ENCODE results near the gene ULBP2. TPM values are rescaled to one million over a fixed set of nuclear protein-coding genes. Genes with fewer than 3 reads are reported as not detected.
"Not testable (repeated sequence)": the region's sequence is repeated elsewhere in the genome, so short reads cannot be mapped to it uniquely, and the experiment has no call there.

The ULBP2 gene
- total RNA-seq, 1 experiment from 2014 or later, result 42.6 TPM

DNA sequence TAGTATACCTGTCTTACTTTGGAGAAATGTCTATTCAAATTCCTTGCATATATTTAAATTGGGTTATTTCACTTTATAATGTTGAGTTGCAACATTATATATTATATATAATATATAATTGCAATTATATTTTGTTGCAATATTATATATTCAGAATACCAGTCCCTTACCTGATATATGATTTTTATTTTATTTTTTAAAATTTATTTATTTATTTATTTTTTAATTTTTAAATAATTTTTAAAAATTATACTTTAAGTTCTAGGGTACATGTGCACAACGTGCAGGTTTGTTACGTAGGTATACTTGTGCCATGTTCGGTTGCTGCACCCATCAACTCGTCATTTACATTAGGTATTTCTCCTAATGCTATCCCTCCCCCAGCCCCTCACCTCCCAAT lies 14.8 kb upstream of the ULBP2 start:
- DNase-seq (ENCODE audit: low read depth), result not testable (repeated sequence)

DNA sequence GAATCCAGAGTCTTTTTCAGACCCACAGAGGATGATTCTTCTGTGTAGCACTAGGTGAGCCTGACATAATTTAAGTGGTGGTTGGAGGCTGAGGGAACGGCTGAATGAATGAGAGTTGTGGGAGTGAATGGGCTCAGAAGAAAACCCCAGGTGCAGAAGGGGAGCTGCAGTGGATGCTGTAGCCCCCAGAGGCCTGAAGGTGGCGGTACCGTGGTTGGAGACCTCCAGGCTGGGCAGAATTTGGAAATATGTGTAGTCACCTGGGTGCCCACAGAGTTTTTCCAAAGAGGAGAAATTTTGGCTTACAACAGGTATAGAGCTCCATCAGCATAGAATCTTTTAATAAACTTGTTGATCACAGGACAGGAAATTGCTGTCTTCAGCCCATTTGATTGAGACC lies 12.4 kb upstream of the ULBP2 start:
- no peak for DNase-seq (ENCODE audit: low read depth)

DNA sequence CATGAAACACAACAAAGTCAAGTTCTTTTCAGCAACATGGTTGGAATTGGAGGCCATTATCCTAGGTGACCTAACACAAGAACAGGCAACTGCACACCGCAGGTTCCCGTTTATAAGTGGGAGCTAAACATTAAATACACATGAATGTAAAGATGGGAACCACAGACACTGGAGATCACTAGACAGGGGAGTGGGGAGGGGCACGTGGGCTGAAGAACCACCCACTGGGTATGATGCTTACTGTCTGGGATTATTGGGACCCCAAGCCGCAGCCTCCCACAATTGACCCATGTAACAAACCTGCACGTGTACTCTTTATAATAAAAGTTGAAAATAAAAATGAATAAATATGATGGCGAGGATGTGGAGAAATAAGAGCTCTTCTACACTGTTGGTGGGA lies 10.3 kb upstream of the ULBP2 start:
- DNase-seq (ENCODE audit: low read depth), result no peak

DNA sequence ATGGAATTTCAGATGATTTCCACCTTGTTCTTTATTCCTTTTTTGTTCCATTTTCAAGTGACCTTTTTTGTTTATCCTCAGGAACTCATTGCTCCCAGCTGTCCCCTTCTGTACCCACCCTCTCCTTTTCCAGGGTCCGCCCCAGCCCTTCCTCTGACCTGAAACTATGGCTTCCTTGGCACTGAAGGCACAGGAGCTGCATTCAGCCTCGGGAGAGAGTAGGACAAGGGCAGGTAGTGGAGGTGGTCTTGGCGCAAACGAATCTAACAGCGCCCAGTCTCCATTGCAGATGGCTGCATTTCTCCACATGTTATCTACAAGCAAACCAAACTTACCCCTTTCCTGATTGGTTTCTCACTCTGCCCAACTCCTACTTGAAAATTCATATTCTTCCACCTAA lies 8.8 kb upstream of the ULBP2 start:
- no peak for DNase-seq (ENCODE audit: low read depth)

DNA sequence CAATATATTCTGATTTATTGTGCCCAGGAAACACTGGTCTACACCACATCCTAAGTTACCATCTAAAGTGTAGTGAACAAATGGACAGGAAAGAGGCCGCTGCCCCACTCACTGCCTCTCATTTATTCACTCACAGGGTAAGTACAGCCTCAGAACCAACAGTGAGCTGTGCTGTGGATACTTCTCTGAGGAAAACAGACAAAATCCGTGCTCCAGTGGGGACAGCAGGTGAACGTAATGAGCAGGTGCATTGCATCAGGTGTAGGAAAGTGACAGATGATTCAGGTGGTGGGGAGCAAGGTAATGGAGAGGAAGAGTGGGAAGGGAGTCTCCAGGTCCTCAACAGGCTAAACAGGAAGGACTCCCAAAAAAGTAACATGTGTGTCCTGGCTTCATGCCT lies 8.4 kb upstream of the ULBP2 start:
- DNase-seq (ENCODE audit: low read depth), result no peak

DNA sequence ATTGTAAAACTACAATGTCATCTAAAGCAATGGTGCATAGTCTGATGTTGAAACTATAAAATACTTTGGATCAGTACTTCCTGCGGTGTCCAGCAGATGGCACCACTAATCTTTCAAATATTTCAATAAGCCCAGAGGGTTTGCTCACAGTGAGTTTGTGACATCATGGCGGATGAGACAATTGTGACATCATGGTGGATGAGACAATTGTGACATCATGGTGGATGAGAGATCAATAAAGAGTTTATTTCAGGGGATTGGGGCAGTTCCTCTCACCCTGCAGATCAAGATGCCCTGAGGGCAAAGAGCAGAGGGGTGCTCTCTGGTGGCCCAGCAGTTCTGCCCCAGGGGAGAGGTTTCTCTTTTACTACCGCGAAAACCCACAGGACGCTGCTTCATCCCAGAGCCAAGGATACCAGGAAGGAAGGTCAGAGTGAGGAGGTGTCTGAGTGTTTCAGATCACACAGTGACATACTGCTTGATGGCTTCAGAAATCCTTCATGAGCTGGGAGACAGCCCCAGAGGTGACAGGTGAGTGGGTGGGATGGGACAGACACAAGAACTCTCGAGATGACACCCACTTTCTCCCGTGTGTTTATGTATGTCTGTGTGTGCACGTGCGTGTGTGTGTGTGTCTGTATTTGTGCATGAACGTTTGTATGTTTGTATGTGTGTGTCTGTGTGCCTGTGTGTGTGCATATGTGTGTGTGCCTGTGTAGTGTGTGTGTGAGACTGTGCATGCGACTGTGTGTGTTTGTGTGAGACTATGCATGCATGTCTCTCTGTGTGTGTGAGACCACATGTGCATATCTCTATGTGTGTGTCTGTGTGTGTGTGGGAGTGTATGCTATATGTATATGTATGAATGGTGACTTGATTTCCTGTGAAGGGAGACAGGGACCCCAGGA lies 7.3 kb upstream of the ULBP2 start:
- DNase-seq (ENCODE audit: low read depth), result peak; percentile 68

DNA sequence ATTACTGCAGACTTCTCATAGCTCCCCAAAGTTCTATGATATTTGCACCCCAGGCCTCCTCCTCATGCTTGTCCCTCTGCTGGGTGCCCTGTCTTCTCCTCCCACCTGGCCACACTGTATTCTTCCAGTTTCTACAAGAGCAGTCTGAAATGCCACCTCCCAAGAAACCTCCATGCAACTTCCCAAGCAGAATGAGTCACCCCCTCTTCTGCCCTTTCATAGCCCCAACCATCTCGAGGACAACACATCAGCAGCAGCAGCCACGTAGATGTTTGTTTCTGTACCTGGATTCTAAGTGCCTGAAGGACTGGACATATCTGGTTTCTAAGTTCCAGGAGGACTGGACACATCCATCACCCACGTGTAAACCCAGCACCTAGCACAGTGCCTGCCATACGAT lies 6.6 kb upstream of the ULBP2 start:
- DNase-seq (ENCODE audit: low read depth), result no peak

DNA sequence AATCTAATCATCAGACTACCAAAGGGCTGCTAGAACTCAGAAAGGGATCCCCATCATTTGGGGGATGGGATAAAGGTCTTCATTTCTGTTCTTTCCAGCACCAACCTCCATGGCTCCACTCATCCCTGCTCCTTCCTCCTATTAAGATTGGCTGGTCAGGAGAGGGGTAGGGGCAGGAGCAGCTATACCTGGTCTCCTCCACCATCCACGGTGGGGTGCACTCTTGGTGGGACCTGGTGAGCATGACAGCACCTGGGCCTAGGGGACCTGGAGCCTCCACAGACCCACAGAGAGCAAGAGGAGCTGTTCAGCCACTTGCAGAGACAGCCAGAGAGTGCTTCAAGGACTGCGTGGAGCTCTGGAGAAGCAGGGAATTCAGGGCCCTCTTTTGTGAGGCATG lies 6.1 kb upstream of the ULBP2 start:
- no peak for DNase-seq (ENCODE audit: low read depth)

DNA sequence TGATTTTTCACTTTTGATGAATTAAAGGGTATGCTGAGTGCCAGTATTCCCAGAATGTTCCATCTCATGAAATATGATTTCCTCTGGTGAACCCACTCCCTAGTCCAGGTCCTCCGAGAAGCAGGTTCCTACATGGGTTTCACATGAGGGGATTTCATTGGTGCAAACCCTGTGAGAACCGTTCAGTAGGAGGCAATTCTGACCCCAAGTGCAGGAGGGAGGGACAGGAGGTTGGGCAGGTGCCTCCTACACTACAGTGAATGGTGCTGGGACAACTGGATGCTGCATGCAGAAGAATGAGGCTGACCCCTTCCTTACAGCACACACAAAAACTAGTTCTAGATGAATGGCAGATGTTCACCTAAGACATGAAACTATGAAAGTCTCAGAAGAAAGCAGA lies 5.1 kb upstream of the ULBP2 start:
- no peak for DNase-seq (ENCODE audit: low read depth)

DNA sequence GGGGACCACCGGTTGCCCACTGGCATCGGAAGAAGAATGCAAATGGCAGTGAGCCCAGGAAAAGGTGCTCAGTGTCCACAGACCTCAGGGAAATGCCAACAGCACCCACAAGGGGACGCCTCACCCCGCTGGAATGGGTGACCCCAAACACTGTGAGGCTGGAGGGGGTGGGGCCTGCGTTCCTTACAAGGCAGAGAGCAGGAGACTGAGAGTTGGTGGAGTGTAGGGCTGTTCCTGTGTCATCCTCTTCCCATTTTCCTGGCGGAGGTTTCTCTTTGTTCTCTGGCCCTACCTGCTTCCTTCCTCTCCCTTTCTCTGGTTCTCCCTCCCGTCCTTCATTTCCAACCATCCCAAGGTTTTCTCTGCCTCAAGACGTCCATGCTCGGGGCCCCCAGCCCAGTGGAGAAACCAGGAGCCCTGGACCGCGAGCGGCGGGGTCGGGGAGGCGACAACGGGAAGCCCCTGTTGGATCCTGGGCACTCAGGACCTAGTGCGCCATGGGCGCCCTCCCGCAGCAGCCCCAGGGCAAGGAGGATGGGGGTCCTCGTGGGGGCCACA lies 3.7 kb upstream of the ULBP2 start:
- not testable (repeated sequence) for DNase-seq (ENCODE audit: low read depth)

DNA sequence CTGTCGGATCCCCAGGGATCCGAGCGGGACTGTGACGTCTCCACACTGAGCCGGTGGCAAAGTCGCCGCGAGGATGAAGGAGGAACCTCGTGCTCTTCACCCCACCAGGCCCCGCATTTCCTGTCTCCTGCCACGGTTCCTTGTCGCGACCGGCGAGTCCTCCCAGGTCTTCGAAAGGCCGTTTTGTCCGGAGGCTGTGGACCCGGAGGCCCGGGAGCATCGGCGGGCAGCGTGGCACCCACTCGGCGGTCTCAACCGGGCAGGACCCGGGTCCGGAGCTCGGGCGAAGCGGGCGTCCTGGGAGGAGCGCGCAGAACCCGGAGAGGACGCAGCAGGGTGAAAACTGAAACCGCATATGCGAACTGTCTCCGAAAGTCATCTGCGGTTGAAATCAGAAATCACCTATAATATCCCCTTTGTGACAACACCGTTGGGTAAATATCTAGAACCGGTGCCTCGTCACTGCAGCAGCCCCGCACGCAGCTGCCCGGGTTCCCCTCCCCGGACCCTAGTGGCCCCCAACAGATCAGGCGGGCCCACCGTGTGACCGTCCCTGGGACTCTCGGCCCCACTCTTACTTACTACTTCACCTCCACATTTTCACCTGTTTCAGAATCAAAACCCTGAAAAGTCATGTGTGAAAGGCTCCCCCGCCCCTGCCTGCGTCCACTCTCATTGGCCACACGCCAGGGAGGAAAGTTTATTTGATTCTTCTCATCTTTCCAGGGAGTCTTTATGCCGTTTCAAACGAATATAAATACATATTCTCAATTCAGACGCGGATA lies 3.1 kb upstream of the ULBP2 start:
- DNase-seq (ENCODE audit: low read depth), result peak; percentile 68

DNA sequence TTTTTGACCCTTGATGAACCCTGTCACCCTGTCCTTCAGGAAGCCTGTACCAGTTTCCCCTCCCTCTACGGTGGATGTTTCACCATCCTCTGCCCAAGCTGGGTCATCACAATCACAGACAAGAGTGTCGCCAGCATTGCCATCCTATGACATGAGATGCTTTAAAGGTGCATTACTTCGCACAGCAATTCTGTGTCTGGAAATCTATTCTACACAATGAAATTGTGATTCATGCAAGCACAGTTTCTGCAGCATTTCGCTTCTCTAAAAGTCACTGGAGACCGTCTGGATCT lies 2.5 kb upstream of the ULBP2 start:
- no peak for DNase-seq (ENCODE audit: low read depth)

DNA sequence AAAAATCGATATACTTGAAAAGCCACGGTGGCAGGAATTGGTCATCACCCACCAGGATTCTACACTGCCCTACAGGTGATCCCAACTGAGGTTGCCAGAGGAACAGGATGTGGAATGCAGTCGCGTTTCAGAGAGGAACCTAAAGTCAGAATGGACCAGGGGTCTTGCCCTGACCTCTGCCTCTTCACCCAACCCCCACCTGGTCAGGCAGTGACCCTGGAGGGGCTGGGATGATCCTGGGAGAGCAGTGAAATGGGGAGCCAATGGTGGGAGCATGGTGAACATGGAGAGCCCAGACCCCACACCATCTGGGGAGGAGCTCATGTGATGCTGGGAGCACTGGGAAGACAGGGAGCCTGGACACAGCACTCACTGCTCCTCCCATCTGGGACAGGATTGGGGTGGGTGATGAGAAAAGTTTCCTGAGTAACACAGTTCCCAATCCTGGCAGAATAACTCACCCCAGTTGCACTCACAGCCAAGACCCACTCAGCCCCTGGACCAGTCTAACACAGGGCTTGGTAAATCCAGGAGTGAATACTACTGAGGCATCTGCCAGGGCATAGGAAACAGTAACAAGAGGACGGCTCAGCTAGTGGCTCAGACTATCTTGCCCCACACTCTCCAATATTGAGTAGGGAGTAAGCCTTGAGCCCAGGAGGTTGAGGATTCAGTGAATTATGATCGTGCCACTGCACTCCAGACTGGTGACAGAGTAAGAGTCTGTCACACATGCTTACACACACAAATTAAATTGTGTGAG lies 1.7 kb upstream of the ULBP2 start:
- DNase-seq (ENCODE audit: low read depth), result no peak

DNA sequence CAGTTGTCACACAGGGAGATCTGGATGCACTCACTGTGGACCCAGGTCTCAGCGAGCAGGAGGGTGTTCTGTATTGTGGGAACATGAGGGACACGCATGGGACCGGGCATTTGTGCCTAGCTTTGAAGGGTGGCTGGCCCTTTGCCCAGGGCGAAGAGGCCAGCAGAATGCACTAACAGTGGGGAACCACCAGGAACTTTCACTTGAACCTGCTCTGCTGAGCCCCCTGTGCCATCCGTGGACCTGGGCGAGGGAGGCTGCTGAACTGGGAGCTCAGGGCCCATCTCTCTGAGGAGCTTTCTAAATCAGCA lies 1.2 kb upstream of the ULBP2 start:
- DNase-seq (ENCODE audit: low read depth), result no peak

DNA sequence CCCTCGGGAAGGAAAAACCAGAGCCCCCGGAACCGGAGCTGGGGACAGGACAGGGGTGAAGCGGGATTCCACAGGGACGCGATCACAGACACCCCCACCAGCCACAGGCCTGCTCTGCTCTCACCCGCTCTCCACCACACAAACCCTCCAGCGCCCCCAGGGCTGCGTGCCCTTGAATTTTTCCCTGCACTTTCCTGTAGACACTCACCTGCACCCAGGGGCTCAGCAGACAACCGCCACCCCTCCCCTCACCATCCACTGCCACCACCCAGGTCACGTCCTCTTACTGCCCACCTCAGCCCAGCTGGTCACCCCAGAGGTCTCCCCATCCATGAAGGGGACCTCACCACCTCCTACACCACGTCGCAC lies 631 bp downstream of the ULBP2 start:
- no peak for DNase-seq (ENCODE audit: low read depth)

DNA sequence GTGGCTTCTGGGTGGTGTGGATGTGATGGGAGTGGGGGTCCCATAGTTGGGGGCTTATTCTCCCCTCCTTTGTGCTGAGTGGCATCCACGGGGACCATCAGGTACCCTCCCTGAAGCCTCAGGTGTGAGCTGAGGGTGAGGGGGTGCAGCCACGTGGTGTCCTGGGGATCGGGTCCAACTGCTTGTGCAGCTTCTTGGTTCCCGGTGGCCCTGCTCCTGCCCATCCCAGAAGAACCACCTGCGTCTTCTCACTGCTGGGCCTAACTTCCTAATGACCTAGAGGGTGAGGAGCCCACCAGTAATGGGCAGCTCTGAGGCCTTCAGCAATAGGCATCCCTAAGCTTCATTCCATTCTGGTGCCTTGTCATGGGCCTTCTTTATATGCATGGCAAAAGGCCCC lies 1.5 kb downstream of the ULBP2 start:
- DNase-seq (ENCODE audit: low read depth), result not testable (repeated sequence)

DNA sequence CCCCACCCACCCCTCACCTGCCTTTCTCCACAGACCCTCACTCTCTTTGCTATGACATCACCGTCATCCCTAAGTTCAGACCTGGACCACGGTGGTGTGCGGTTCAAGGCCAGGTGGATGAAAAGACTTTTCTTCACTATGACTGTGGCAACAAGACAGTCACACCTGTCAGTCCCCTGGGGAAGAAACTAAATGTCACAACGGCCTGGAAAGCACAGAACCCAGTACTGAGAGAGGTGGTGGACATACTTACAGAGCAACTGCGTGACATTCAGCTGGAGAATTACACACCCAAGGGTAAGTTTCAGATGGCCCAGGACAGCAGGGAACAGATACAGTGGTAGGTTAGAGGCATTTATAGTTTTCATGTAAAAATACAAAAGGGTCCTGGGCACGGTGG lies 3.5 kb downstream of the ULBP2 start:
- DNase-seq (ENCODE audit: low read depth), result not testable (repeated sequence)

DNA sequence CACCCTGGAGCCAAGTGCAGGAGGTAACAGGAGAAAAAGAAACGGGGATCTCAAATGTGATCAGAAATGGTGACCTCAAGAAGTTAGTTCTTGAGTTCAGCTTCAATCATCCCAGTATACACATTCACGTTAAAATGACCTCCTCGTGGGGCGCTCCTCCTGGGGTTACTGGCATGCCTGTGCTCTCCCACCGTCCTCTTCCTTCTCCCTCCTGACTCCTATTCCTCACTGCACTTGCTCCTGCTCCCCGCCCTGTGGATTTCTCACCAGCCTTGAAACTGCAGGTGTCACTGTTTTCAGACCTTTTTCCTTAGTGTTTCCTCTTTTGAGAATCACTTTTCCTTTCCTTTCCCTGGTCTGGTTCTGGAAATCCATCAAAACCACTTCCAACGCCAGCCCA lies 4.8 kb downstream of the ULBP2 start:
- not testable (repeated sequence) for DNase-seq (ENCODE audit: low read depth)

DNA sequence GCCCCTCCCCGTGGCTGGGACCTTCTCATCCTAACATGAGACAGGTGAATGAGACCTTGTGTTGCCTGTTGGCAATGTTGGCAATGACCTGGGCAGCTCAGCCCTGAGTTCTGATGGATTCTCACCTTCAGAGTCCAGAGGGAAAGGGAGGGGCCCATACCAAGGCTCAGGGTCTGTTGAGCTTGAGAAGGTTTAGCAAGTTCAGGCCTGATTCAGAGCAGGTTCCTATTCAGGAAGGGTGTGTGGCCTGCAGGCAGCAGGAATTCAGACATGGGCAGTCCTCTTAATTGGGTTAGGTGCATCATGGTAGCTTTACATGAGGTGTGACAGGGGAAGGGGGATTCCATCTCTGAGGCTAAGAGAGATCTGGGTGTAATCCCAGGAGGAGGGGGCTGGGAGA lies 5.7 kb downstream of the ULBP2 start:
- not testable (repeated sequence) for DNase-seq (ENCODE audit: low read depth)

DNA sequence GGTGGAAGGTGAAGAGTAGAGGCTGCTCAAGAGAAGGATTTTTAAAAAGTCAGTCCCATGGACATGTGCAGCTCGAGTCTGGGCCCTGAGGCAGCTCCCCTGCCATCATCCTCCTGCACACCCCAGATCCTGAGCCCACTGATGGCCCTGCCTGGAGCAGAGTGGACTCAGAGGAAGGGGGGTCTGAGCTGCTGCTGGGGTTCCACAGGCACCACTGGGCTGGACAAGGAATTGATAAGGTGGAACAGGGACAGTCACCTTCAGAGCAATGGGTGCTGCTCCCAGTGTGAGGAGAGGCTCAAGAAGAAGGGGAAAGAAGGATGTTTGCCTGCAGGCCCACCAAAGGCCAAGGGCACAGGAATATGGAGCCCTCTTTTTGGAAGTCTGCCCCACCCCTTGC lies 6.2 kb downstream of the ULBP2 start:
- DNase-seq (ENCODE audit: low read depth), result no peak

DNA sequence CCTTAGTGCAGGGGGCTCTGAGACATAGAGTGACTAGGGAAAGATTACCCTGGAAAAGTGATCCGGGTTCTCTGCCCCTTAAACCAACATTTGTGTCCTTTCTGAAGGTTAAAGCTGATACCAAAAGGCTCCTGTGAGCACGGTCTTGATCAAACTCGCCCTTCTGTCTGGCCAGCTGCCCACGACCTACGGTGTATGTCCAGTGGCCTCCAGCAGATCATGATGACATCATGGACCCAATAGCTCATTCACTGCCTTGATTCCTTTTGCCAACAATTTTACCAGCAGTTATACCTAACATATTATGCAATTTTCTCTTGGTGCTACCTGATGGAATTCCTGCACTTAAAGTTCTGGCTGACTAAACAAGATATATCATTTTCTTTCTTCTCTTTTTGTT lies 6.8 kb downstream of the ULBP2 start:
- no peak for DNase-seq (ENCODE audit: low read depth)

DNA sequence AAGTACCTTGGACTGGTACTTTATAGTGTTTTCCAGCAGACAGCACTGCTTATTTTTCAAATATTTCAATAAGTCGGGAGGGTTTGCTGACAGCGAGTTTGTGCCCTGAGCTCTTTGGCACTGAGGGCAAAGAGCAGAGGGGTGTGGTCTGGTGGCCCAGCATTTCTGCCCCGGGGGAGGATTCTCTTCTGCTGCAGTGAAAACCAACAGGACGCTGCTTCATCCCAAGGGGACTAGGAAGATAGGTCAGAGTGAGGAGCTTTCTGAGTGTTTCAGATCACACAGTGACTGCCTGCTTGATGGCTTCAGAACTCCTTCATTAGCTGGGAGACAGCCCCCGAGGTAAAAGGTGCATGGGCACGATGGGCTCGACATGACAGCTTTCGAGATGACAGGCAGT lies 8.6 kb downstream of the ULBP2 start:
- DNase-seq (ENCODE audit: low read depth), result no peak

DNA sequence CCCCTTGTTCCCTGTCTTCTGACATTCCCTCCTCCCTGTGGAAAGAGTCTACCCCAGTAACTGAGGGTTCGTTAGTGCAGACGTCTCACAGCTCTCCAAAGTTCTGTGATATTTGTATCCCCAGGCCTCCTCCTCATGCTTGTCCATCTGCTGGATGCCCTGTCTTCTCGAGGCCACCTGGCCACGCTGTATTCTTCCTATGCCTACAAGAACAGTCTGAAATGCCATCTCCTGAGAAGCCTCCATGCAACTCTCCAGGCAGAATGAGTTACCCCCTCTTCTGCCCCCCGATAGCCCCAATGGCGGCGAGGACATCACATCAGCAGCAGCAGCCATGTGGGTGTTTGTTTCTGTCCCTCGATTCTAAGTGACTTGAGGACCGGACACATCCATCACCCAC lies 9.3 kb downstream of the ULBP2 start:
- no peak for DNase-seq (ENCODE audit: low read depth)

Measured in Daoy (cell line).